ENCODE results near the gene LRRC70. TPM values are rescaled to one million over a fixed set of nuclear protein-coding genes. Genes with fewer than 3 reads are reported as not detected.

Gene LRRC70
- total RNA-seq, 6 donors from 2014 or later: 0.89 to 4.8 (median 3.5) TPM

GRCh38 chr5:62536783-62537182 is 41.8 kb upstream of the LRRC70 start:
- TF ChIP-seq POLR2A (IDR thresholded peaks at IDR 0.05) (no peak), POLR2AphosphoS5 (IDR thresholded peaks at IDR 0.05) (no peak), CTCF (IDR thresholded peaks at IDR 0.05) (no peak), EP300 (IDR thresholded peaks at IDR 0.05) (no peak)

GRCh38 chr5:62538017-62538942 is 40.3 kb upstream of the LRRC70 start:
- no peaks in the 10 kb centered on the region for H3K27me3 ChIP-seq
- H3K4me3 ChIP-seq: no peak overlapping the region
- H3K36me3 ChIP-seq: peaks cover 0 to 8% (median 0%) of the 10 kb centered on the region in 4 donors
- TF ChIP-seq POLR2A (IDR thresholded peaks at IDR 0.05) (no peak), CTCF (IDR thresholded peaks at IDR 0.05) (no peak), EP300 (IDR thresholded peaks at IDR 0.05) (peak in 1 of 4 donors; percentile 8), POLR2AphosphoS5 (IDR thresholded peaks at IDR 0.05) (peak in 1 of 2 donors; percentile 74)
- ATAC-seq (ENCODE audit: low FRiP score in 2 of 2) (no peak), DNase-seq (no peak)
- 57 to 74% methylated on average over 9 of the region's 9 CpGs for WGBS, 2 donors
- H3K4me1 ChIP-seq: no peaks in the 10 kb centered on the region
- H3K9me3 ChIP-seq: no peaks in the 10 kb centered on the region
- no peak overlapping the region for H3K27ac ChIP-seq

More at GRCh38 chr5:62536783-62537182, 41.8 kb upstream of the LRRC70 start:
- WGBS, 2 donors: 95 to 97% methylated on average over 2 of the region's 2 CpGs
- Histone ChIP-seq H3K9me3 (no peaks in the 10 kb centered on the region), H3K27me3 (no peaks in the 10 kb centered on the region), H3K36me3 (peaks cover 0 to 12% (median 0%) of the 10 kb centered on the region in 4 donors), H3K4me1 (no peaks in the 10 kb centered on the region), H3K27ac (no peak overlapping the region), H3K4me3 (no peak overlapping the region)
- ATAC-seq (ENCODE audit: low FRiP score in 2 of 2) (no peak), DNase-seq (no peak)

GRCh38 chr5:62542720-62543119 is 35.9 kb upstream of the LRRC70 start:
- H3K9me3 ChIP-seq: no peaks in the 10 kb centered on the region
- H3K36me3 ChIP-seq: peaks cover 0 to 7% (median 0%) of the 10 kb centered on the region in 4 donors
- TF ChIP-seq POLR2AphosphoS5 (IDR thresholded peaks at IDR 0.05): no peak
- TF ChIP-seq CTCF (IDR thresholded peaks at IDR 0.05): no peak
- no peak for TF ChIP-seq POLR2A (IDR thresholded peaks at IDR 0.05)
- no peak for TF ChIP-seq EP300 (IDR thresholded peaks at IDR 0.05)
- 98 to 100% methylated on average over 1 of the region's 1 CpG for WGBS, 2 donors
- no peak overlapping the region for H3K27ac ChIP-seq
- DNase-seq (no peak), ATAC-seq (ENCODE audit: low FRiP score in 2 of 2) (no peak)
- H3K27me3 ChIP-seq: no peaks in the 10 kb centered on the region
- no peaks in the 10 kb centered on the region for H3K4me1 ChIP-seq
- no peak overlapping the region for H3K4me3 ChIP-seq

DNA sequence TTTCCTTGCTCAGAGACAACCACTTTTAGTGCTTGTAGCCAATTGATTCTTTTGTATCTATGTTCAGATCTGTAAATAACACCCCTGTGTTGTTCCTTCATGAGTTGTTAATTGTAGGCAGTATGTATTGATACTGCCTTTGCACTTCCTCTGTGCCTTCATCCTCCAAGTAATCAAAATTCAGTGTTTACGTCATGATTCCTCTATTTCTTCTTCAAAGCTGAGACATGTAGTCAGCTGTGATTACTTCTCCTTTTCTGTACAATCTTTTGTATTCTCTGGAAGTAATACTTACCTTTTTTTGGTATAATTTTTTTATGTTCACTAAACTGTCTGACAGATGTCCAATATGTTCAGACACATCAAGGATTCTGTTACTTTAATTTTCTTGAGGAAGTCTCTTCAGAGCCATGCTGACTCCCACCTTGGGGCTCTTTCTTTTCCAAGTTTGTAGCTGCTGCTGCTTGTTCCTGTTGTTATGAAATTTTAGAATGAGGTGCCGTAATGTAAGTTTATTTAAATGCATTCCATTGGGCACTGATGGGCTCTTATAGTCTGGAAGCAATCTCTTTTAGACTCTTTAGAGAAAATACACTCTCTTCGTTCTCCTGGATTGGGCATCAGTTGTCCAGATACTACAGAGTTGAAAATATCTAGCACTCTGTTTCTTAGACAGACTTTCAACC is 30.5 kb upstream of the LRRC70 start:
- H3K9me3 ChIP-seq: no peaks in the 10 kb centered on the region
- peaks cover 0 to 3% (median 0%) of the 10 kb centered on the region in 4 donors for H3K36me3 ChIP-seq
- DNase-seq: no peak
- no peaks in the 10 kb centered on the region for H3K27me3 ChIP-seq
- H3K4me3 ChIP-seq: no peak overlapping the region
- peak in 1 of 2 donors; percentile 63 for ATAC-seq (ENCODE audit: low FRiP score in 2 of 2)
- no peak for TF ChIP-seq POLR2AphosphoS5 (IDR thresholded peaks at IDR 0.05)
- TF ChIP-seq POLR2A (IDR thresholded peaks at IDR 0.05): no peak
- no peak for TF ChIP-seq EP300 (IDR thresholded peaks at IDR 0.05)
- TF ChIP-seq CTCF (IDR thresholded peaks at IDR 0.05): no peak
- 52 to 59% methylated on average over 3 of the region's 3 CpGs for WGBS, 2 donors
- H3K27ac ChIP-seq: no peak overlapping the region
- H3K4me1 ChIP-seq: peaks cover 0 to 3% (median 0%) of the 10 kb centered on the region in 4 donors

Measured in upper lobe of left lung (tissue), 6 donors.